B cell (primary cell): ENCODE measurements around the gene C16orf92. TPM values are rescaled to one million over a fixed set of nuclear protein-coding genes. Genes with fewer than 3 reads are reported as not detected.

ENCODE experiments used
- ATAC-seq: fragments of 200-7000 bp; cut with Tn5 transposase; one replicate; pipeline ENCODE4 v1.10.0; 2021; ENCODE audit warnings: low read depth, mild to moderate bottlenecking, moderate number of reproducible peaks, moderate library complexity
- CTCF ChIA-PET: fragments of 350-600 bp; sonication (Branson Sonifier 250); formaldehyde crosslinking; loops from one replicate; lab custom pipeline; 2021; ENCODE audit warnings: antibody characterized with exemption, inconsistent platforms; lab: Charles Lee
- POLR2A ChIA-PET: fragments of 350-600 bp; sonication (Branson Sonifier 250); formaldehyde crosslinking; loops from one replicate; lab custom pipeline; 2021; ENCODE audit warnings: antibody characterized with exemption; lab: Charles Lee
- DNase-seq: peaks from one replicate; pipeline ENCODE4 v3.0.0; 2013
- H2AFZ ChIP-seq: 2 replicates; pipeline ENCODE4 v1.6.1; 2012; ENCODE audit warnings: mild to moderate bottlenecking, low read depth, low read length; ENCODE audit not compliant: insufficient read depth, poor library complexity, severe bottlenecking
- H3K27ac ChIP-seq, 2 donors: 1 replicate in 1 of 2; 2 replicates in 1 of 2; pipeline ENCODE4 v1.5.1; 2012 to 2013; ENCODE audit warnings: low read length in 2 of 2, mild to moderate bottlenecking in 2 of 2, moderate library complexity in 1 of 2
- H3K27me3 ChIP-seq, 4 experiments: fragments of 200-600 bp in 1 of 4; sonication (generic) in 1 of 4; replicated peaks in 1 of 4; 1 replicate in 2 of 4; 2 replicates in 2 of 4; pipeline versions ENCODE4 v1.6.1 to v1.7.0; 2013 to 2016; ENCODE audit warnings: low read length in 3 of 4, mild to moderate bottlenecking in 2 of 4, mixed read lengths in 1 of 4, moderate library complexity in 1 of 4; ENCODE audit not compliant: insufficient read depth in 4 of 4, control insufficient read depth in 3 of 4; ENCODE audit errors: control extremely low read depth in 1 of 4
- H3K36me3 ChIP-seq, 2 experiments: replicated peaks in 1 of 2; 1 replicate in 1 of 2; 2 replicates in 1 of 2; pipeline versions ENCODE4 v1.6.1 to v1.7.1; 2013; ENCODE audit warnings: low read length in 1 of 2; ENCODE audit not compliant: insufficient read depth in 2 of 2, control insufficient read depth in 1 of 2; ENCODE audit errors: control extremely low read depth in 1 of 2, extremely low read depth in 1 of 2
- H3K4me1 ChIP-seq, 2 donors: fragments of 200-600 bp in 1 of 2; sonication (generic) in 1 of 2; 1 replicate in 1 of 2; 2 replicates in 1 of 2; pipeline versions ENCODE4 v1.5.1 to v1.6.1; 2013 to 2017; ENCODE audit warnings: low read length in 2 of 2; ENCODE audit not compliant: control insufficient read depth in 2 of 2, insufficient read depth in 2 of 2
- H3K4me2 ChIP-seq: replicated peaks from 2 replicates; pipeline ENCODE3; 2012; ENCODE audit warnings: mild to moderate bottlenecking, low read depth, low read length; ENCODE audit not compliant: poor library complexity, severe bottlenecking
- H3K4me3 ChIP-seq, 5 experiments: fragments of 200-600 bp in 1 of 5; sonication (generic) in 1 of 5; 1 replicate in 3 of 5; 2 replicates in 2 of 5; pipeline versions ENCODE4 v1.5.1 to v1.7.0; 2011 to 2016; ENCODE audit warnings: low read length in 4 of 5, mild to moderate bottlenecking in 4 of 5, low read depth in 2 of 5, control low read depth in 1 of 5, moderate library complexity in 1 of 5; ENCODE audit not compliant: insufficient read depth in 1 of 5; ENCODE audit errors: control extremely low read depth in 1 of 5, extremely low read depth in 1 of 5
- H3K79me2 ChIP-seq: fragments of 200-600 bp; sonication (generic); one replicate; pipeline ENCODE4 v1.6.0; 2016; ENCODE audit warnings: low read length; ENCODE audit not compliant: control insufficient read depth, insufficient read depth
- H3K9ac ChIP-seq: fragments of 200-600 bp; sonication (generic); 2 replicates; pipeline ENCODE4 v1.6.1; 2017; ENCODE audit warnings: mild to moderate bottlenecking, low read length, moderate library complexity
- H3K9me3 ChIP-seq, 3 donors: one replicate each; pipeline versions ENCODE4 v1.6.1 to v1.7.1; 2013; ENCODE audit warnings: low read length in 2 of 3; ENCODE audit not compliant: control insufficient read depth in 2 of 3, insufficient read depth in 1 of 3; ENCODE audit errors: control extremely low read depth in 1 of 3
- H4K20me1 ChIP-seq: 2 replicates; pipeline ENCODE4 v1.6.0; 2012; ENCODE audit warnings: mild to moderate bottlenecking, low read length; ENCODE audit not compliant: insufficient read depth, control insufficient read depth, poor library complexity, severe bottlenecking
- H3K27ac Mint-ChIP-seq: one replicate; pipeline ENCODE4 v1.8.0; 2021; ENCODE audit warnings: mixed read lengths
- H3K27me3 Mint-ChIP-seq: one replicate; pipeline ENCODE4 v1.8.0; 2021; ENCODE audit warnings: mixed read lengths
- H3K4me1 Mint-ChIP-seq: one replicate; pipeline ENCODE4 v1.8.0; 2021; ENCODE audit warnings: mixed read lengths
- H3K4me3 Mint-ChIP-seq: one replicate; pipeline ENCODE4 v1.8.0; 2021; ENCODE audit warnings: mixed read lengths
- H3K9me3 Mint-ChIP-seq: one replicate; pipeline ENCODE4 v1.8.0; 2022; ENCODE audit warnings: mixed read lengths; ENCODE audit not compliant: insufficient read depth
- EZH2 ChIP-seq: IDR thresholded peaks from 2 replicates; pipeline ENCODE4 v1.6.1; 2012; ENCODE audit warnings: borderline replicate concordance, low read depth, mild to moderate bottlenecking, moderate library complexity, low read length; ENCODE audit not compliant: insufficient read depth, poor library complexity, severe bottlenecking
- whole genome bisulfite sequencing: methylation state at CpG from one replicate; pipeline ENCODE4 v1.1.5; 2013; ENCODE audit warnings: missing lambda C conversion rate; ENCODE audit not compliant: insufficient coverage; 5-methylcytosine and 5-hydroxymethylcytosine counted together
- intact Hi-C: fragments of 100-400 bp; cut with micrococcal nuclease; formaldehyde crosslinking; loops from one replicate; pipeline ENCODE4 v1.10.0; 2022
- polyA plus RNA-seq: library from polyadenylated mRNA; depleted of rRNA; stranded (reverse); fragments of >200 nt; gene quantifications from 2 replicates; pipeline ENCODE4 v1.2.3, GENCODE V29; 2012
- total RNA-seq, 2 donors: library from RNA; stranded (reverse); fragments of 120-200 nt in 1 of 2; gene quantifications; 1 replicate in 1 of 2; 2 replicates in 1 of 2; pipeline versions ENCODE4 v1.2.3 to v1.2.4, GENCODE V29; 2013 to 2022
- TF ChIP-seq, protein P1 (sequence below): fragments of 200-600 bp; IDR thresholded peaks from one replicate; pipeline ENCODE4 v1.8.0; 2022; ENCODE audit warnings: antibody characterized with exemption, mild to moderate bottlenecking

C16orf92 gene
- total and polyA plus RNA-seq, 2 donors (not counting 1 experiment from before 2014, with no cell fraction given) = not detected

DNA sequence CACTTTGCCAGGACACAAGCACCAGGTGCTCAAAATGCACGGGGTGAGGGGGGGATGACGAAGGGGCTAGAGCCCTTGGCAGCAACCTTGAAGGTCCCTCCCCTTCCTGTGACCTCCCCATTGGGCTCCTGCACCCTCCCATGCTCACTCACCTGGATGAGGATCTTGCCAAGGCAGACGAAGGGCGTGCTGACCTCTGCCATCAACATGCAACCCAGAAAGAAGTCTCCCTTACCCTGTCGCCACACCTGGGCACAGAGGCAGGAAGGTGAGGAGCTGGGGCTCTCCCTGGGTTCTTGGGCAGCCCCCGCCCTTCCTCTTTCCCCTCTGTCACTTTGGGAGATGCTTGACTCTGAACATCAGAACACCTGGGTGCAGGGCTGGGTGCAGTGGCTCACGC lies 2.6 kb downstream of the C16orf92 start:
- H3K27ac ChIP-seq = no peak overlapping the region
- WGBS = 49% methylated on average over 6 of the region's 7 CpGs
- H3K27me3 ChIP-seq = peaks cover 0 to 34% (median 16%) of the 10 kb centered on the region in 4 experiments
- TF ChIP-seq, protein P1, sequence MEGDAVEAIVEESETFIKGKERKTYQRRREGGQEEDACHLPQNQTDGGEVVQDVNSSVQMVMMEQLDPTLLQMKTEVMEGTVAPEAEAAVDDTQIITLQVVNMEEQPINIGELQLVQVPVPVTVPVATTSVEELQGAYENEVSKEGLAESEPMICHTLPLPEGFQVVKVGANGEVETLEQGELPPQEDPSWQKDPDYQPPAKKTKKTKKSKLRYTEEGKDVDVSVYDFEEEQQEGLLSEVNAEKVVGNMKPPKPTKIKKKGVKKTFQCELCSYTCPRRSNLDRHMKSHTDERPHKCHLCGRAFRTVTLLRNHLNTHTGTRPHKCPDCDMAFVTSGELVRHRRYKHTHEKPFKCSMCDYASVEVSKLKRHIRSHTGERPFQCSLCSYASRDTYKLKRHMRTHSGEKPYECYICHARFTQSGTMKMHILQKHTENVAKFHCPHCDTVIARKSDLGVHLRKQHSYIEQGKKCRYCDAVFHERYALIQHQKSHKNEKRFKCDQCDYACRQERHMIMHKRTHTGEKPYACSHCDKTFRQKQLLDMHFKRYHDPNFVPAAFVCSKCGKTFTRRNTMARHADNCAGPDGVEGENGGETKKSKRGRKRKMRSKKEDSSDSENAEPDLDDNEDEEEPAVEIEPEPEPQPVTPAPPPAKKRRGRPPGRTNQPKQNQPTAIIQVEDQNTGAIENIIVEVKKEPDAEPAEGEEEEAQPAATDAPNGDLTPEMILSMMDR = no peak
- TF ChIP-seq EZH2 = no peak
- H3K9me3 ChIP-seq = peaks cover 0 to 8% (median 0%) of the 10 kb centered on the region in 3 donors
- H3K27me3 Mint-ChIP-seq = peaks cover 42% of the 10 kb centered on the region
- ATAC-seq (no peak), DNase-seq (no peak)
- H2AFZ ChIP-seq = no peak overlapping the region
- peaks cover 14% of the 10 kb centered on the region for H3K4me1 Mint-ChIP-seq
- H3K79me2 ChIP-seq = no peaks in the 10 kb centered on the region
- H3K4me2 ChIP-seq = no peak overlapping the region
- peaks cover 10 to 11% of the 10 kb centered on the region in 2 donors for H3K4me1 ChIP-seq
- H3K4me3 ChIP-seq = no peak overlapping the region
- no peaks in the 10 kb centered on the region for H3K36me3 ChIP-seq
- no peak overlapping the region for H3K27ac Mint-ChIP-seq
- ChIA-PET POLR2A (no interaction called here), CTCF (no interaction called here)
- intact Hi-C loops = no loop called here
- H3K9ac ChIP-seq = no peak overlapping the region
- H4K20me1 ChIP-seq = no peaks in the 10 kb centered on the region
- no peak overlapping the region for H3K4me3 Mint-ChIP-seq
- no peaks in the 10 kb centered on the region for H3K9me3 Mint-ChIP-seq

DNA sequence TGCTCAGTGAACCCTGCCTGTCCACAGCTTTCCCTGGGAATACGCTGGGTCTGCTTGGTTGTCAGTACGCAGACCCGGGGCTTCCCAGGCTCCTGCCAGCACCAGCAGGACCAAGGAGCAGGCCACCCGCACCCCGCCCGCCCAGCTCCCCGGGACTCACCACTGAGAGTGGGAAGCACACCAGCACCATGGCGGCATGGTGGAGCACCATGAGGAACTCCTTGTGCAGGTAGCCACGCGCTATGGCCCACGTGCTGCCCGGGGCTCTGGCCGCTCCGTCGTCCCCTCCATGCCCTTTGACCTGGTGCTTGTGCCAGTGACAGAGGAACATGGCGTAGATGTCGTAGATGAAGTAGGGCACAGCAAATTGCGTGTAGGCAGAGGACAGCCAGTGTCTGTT lies 3.5 kb downstream of the C16orf92 start:
- Mint-ChIP-seq H3K4me1 (peaks cover 7% of the 10 kb centered on the region), H3K9me3 (no peaks in the 10 kb centered on the region), H3K27me3 (peaks cover 43% of the 10 kb centered on the region), H3K4me3 (no peak overlapping the region), H3K27ac (no peak overlapping the region)
- DNase-seq (no peak), ATAC-seq (no peak)
- peaks cover 11 to 12% of the 10 kb centered on the region in 2 donors for H3K4me1 ChIP-seq
- no peak overlapping the region for H3K9ac ChIP-seq
- WGBS = 93% methylated on average over 18 of the region's 18 CpGs
- TF ChIP-seq EZH2 = no peak
- TF ChIP-seq, protein P1 = no peak
- no peaks in the 10 kb centered on the region for H3K79me2 ChIP-seq
- ChIA-PET POLR2A (interaction anchor here (0.6 kb wide), 1 partner anchor 889 kb away, joined by 3 read pairs; no protein-coding TSS in a partner anchor), CTCF (no interaction called here)
- H3K27me3 ChIP-seq = peaks cover 0 to 41% (median 20%) of the 10 kb centered on the region in 4 experiments
- H2AFZ ChIP-seq = no peak overlapping the region
- H3K27ac ChIP-seq = no peak overlapping the region
- H4K20me1 ChIP-seq = no peaks in the 10 kb centered on the region
- intact Hi-C loops = no loop called here
- no peak overlapping the region for H3K4me2 ChIP-seq
- peaks cover 0 to 9% (median 0%) of the 10 kb centered on the region in 3 donors for H3K9me3 ChIP-seq
- H3K36me3 ChIP-seq = no peaks in the 10 kb centered on the region
- no peak overlapping the region for H3K4me3 ChIP-seq
